Mucosa of rectum (tissue), 2 donors: ENCODE data around the gene PTPRO.

Experiments used
- H3K27ac ChIP-seq, 2 donors: one replicate each; pipeline ENCODE4 v1.7.0; 2013; ENCODE audit warnings: inconsistent platforms in 2 of 2, low read depth in 2 of 2, low read length in 2 of 2
- H3K27me3 ChIP-seq, 2 donors: one replicate each; pipeline ENCODE4 v1.7.0; 2013; ENCODE audit warnings: low read length in 2 of 2; ENCODE audit not compliant: control insufficient read depth in 2 of 2, insufficient read depth in 2 of 2
- H3K36me3 ChIP-seq, 2 donors: one replicate each; pipeline ENCODE4 v1.7.0; 2013; ENCODE audit warnings: low read length in 2 of 2; ENCODE audit not compliant: control insufficient read depth in 2 of 2, insufficient read depth in 2 of 2
- H3K4me1 ChIP-seq, 2 donors: one replicate each; pipeline ENCODE4 v1.7.0; 2013; ENCODE audit warnings: low read length in 2 of 2, mild to moderate bottlenecking in 1 of 2; ENCODE audit not compliant: control insufficient read depth in 2 of 2, insufficient read depth in 2 of 2
- H3K4me3 ChIP-seq, 2 donors: one replicate each; pipeline ENCODE4 v1.7.0; 2013; ENCODE audit warnings: low read length in 2 of 2
- H3K9ac ChIP-seq, 2 donors: one replicate each; pipeline ENCODE4 v1.7.0; 2013; ENCODE audit warnings: low read length in 2 of 2, low read depth in 1 of 2, mild to moderate bottlenecking in 1 of 2
- H3K9me3 ChIP-seq, 2 donors: one replicate each; pipeline ENCODE4 v1.7.0; 2013; ENCODE audit warnings: low read length in 2 of 2; ENCODE audit not compliant: control insufficient read depth in 2 of 2
- donor health status: healthy.
- donor health status: Normal muscosa, but diverticular disease.

PTPRO gene

DNA sequence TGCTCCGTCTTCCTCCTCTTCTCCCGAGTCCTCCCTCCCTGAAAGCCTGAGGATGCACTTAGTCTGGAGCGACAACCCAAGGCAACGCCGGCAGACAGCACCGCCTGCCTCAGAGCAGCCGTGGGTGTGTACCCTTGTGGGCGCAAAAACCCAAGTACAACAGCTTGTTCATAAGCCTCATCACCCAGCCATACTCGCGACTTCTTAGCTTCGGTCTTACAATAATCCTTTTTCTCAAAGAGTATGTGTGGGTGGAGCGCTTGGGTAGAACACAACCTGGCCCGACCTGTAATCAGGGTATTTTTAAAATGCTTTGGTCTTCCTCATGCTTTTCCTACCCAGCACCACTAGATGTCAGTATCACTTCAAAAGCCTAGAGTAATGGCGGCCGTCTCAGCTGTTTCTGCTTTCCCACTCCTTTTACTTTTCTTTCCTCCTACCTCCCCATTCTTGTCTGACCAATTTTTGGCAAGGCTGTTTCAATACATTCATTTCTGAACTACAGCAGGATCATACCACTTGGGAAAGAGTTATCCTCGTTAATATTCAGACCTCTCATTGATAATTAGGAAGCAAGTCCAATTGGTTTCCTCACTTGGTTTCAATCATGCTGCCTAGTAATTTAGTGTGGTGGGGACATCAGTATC, 268.0 kb downstream of the PTPRO start:
- Histone ChIP-seq H3K4me3 (peak overlapping the region; percentile 69 to 71), H3K4me1 (peaks cover 5 to 6% of the 10 kb centered on the region in 2 donors), H3K9me3 (no peaks in the 10 kb centered on the region), H3K27me3 (no peaks in the 10 kb centered on the region), H3K9ac (peak overlapping the region; percentile 72 to 73), H3K27ac (peak overlapping the region; percentile 41 to 45), H3K36me3 (peaks cover 0 to 11% of the 10 kb centered on the region in 2 donors)

GRCh38 chr12:15591811-15592210, 269.5 kb downstream of the PTPRO start:
- no peak overlapping the region for H3K9ac ChIP-seq
- peaks cover 5 to 9% of the 10 kb centered on the region in 2 donors for H3K4me1 ChIP-seq
- no peaks in the 10 kb centered on the region for H3K9me3 ChIP-seq
- H3K27me3 ChIP-seq = no peaks in the 10 kb centered on the region
- peaks cover 3 to 17% of the 10 kb centered on the region in 2 donors for H3K36me3 ChIP-seq
- no peak overlapping the region for H3K27ac ChIP-seq
- no peak overlapping the region for H3K4me3 ChIP-seq

GRCh38 chr12:15592934-15593333, 270.6 kb downstream of the PTPRO start:
- Histone ChIP-seq H3K4me3 (no peak overlapping the region), H3K9me3 (no peaks in the 10 kb centered on the region), H3K4me1 (peaks cover 5 to 9% of the 10 kb centered on the region in 2 donors), H3K27me3 (no peaks in the 10 kb centered on the region), H3K9ac (no peak overlapping the region), H3K36me3 (peaks cover 3 to 13% of the 10 kb centered on the region in 2 donors), H3K27ac (no peak overlapping the region)

DNA sequence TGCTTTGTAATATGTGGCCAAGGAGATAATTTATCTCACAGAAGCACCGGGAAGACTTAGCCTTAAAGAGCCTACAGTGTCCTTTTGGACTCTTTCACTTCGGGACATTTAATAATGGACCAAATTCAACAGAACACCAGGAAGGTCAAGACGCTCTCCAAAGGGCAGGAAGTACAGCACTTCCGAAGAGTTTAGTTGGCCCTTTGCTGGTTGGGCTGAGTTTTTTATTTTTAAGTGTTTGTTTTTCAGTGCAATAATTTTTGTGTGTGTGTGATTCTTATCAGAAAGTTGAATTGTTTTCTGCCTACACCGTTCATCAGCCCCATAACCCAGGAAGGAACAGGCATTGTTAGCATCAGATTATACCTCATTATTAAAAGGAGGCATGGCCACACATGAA, 273.9 kb downstream of the PTPRO start:
- Histone ChIP-seq H3K27ac (no peak overlapping the region), H3K4me1 (peaks cover 0 to 3% of the 10 kb centered on the region in 2 donors)

DNA sequence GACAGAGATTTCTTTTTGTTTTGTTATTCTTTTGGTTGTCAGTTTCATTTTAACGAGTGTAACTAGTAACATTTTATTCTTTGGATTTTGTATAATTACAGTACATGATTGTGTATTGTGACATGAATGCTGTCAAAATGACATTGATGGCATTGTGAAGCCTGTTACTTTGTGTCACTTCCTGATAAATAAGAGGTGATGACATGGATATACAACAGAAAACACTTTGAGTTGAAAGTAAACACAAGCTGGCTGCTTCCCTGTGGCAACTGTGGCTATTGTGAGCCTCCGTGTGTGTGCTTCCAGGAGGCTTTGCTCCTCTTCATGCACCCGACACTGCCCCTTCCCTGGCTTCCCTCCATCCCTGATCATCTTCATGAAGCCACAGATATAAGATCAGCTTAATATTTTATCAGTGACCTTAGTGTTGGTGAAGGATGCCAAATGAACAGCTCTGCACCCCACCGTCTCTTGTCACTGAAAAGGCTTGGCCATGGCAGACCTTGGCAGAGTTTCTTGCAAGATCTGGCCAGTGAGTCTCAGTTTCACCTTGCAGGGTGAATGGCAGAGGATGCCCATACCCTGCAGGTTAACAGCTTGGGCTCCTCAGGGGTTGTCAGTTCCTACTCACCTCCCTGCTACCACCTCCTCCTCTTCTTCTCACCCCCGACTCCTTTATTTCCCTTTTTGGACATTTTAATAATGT, 275.0 kb downstream of the PTPRO start:
- Histone ChIP-seq H3K36me3 (peaks cover 3 to 10% of the 10 kb centered on the region in 2 donors), H3K4me3 (no peak overlapping the region), H3K27me3 (no peaks in the 10 kb centered on the region), H3K27ac (no peak overlapping the region), H3K9ac (no peak overlapping the region), H3K4me1 (peaks cover 0 to 3% of the 10 kb centered on the region in 2 donors), H3K9me3 (no peaks in the 10 kb centered on the region)

More for the DNA sequence above, 273.9 kb downstream of the PTPRO start:
- Histone ChIP-seq H3K9me3 (no peaks in the 10 kb centered on the region), H3K27me3 (no peaks in the 10 kb centered on the region), H3K36me3 (peaks cover 3 to 10% of the 10 kb centered on the region in 2 donors), H3K9ac (no peak overlapping the region), H3K4me3 (no peak overlapping the region)

DNA sequence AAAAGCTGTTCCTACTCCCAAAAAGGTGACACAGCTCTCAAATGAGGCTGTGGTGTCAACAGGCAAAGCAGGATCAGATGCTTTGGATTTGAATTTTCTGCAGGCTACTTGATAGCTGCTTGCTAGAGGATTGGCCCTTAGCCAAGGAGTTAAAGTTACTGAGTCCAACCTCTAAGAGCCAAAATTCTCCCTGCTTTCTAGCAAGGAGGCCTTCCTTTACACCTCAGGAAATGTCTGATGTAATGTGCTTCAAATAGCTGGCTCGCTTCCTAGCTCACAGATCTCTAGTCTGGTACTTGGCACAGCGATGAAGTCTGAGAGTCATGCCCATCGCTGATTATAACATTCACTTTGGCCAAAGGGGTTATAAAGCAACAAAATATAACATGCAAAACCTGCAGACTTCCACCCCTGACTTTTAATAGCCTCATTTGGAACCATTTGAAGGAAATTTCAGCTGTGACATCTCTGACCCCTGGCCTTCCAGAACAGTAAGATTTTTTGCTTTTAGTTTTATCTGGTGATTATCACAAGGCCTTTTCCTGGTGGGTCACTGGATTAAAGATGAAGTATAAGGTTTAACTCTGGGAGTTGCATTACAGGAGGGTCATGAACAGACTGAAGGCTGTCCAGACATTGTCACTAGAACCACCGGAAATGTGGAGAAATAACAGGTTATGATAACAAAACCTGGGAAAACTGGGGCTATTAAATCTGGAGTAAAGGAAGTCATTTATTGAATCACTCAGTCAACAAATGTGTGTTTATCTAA, 277.1 kb downstream of the PTPRO start:
- H3K9me3 ChIP-seq = no peaks in the 10 kb centered on the region
- no peaks in the 10 kb centered on the region for H3K27me3 ChIP-seq
- no peak overlapping the region for H3K9ac ChIP-seq
- H3K4me3 ChIP-seq = no peak overlapping the region
- peaks cover 0 to 3% of the 10 kb centered on the region in 2 donors for H3K4me1 ChIP-seq
- H3K36me3 ChIP-seq = peaks cover 3 to 10% of the 10 kb centered on the region in 2 donors
- H3K27ac ChIP-seq = no peak overlapping the region

GRCh38 chr12:15600223-15600935, 278.1 kb downstream of the PTPRO start:
- Histone ChIP-seq H3K4me3 (no peak overlapping the region), H3K9ac (no peak overlapping the region), H3K27ac (no peak overlapping the region), H3K4me1 (peaks cover 0 to 3% of the 10 kb centered on the region in 2 donors), H3K27me3 (no peaks in the 10 kb centered on the region), H3K36me3 (peaks cover 3 to 5% of the 10 kb centered on the region in 2 donors), H3K9me3 (no peaks in the 10 kb centered on the region)

GRCh38 chr12:15601210-15601800, 279.0 kb downstream of the PTPRO start:
- Histone ChIP-seq H3K9ac (no peak overlapping the region), H3K36me3 (no peaks in the 10 kb centered on the region), H3K9me3 (no peaks in the 10 kb centered on the region), H3K4me3 (no peak overlapping the region), H3K4me1 (no peaks in the 10 kb centered on the region), H3K27ac (no peak overlapping the region), H3K27me3 (no peaks in the 10 kb centered on the region)

DNA sequence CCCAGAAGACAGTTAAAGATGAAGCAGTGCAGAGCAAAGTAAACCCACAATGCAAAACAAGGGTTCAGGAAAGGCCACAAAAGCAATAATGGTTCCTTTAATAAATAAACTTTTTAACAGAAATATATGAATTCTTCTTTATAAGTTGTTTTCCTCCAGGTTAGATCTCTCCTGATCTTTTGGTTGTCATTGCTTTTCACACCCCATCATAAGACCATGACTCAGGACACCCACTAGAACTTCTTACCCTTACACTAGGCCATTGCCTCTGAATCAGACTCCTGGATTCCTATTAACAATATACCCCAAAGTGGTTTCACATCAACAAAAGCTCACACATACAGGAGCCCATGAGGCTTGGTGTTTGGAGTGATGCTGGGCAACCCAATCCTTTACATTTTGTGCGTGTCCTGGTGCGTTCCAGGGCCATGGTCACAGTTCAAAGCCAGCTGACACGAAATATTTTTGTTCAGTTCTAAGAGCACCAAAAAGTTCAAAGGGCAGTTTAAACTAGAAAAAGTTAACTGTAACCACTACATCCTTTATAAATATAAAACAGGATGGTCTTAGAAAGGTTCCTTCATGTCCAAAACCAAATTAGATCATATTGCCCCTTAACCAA, 279.9 kb downstream of the PTPRO start:
- no peak overlapping the region for H3K4me3 ChIP-seq
- no peaks in the 10 kb centered on the region for H3K36me3 ChIP-seq
- H3K27me3 ChIP-seq = no peaks in the 10 kb centered on the region
- no peak overlapping the region for H3K27ac ChIP-seq
- no peak overlapping the region for H3K9ac ChIP-seq
- no peaks in the 10 kb centered on the region for H3K9me3 ChIP-seq
- H3K4me1 ChIP-seq = no peaks in the 10 kb centered on the region
